OCI-LY3 (cell line): ENCODE results near the gene CYP4F3.

Experiments used
- EZH2phosphoT487 ChIP-seq: fragments of 200-600 bp; shearing (Covaris generic); IDR thresholded peaks from 2 replicates; pipeline ENCODE4 v1.6.1; 2018; ENCODE audit warnings: antibody characterized with exemption, mixed run types, low read depth
- TF ChIP-seq, protein P1 (sequence below): fragments of 200-600, 300-600 bp; sonication (generic); IDR thresholded peaks from 2 replicates; pipeline ENCODE4 v1.5.1; 2014; ENCODE audit warnings: antibody characterized with exemption, low read length, low read depth

DNA sequence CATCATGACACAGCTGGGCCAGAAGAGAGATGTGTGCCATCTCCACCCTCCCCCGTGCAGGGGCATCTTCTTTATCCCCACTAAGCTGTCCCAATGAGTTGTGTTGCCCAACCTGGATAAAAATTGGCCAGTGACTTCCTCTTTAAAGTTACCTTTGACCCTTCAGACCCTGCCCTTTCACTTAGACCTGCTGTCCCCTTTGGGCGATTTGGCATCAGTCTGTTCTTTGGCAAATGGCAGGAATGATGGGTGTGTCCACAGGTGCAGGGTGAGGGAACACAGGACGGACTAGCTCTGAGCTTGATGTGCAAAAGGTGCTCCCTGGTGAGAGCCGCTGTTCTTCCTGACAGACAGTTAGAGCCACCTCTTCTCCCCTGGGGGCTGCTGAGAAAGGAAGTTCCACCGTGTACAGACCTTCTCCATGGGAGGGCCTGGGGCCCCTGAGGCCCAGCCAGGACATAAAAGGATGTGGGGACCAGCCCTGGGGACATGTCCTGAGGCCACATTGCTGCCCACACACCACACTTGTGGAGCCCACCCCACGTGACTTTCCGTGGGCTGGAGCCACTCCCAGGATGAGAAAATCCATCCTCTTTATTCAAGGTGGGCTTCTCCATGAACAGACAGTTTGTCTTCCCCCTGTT, 23.9 kb upstream of the CYP4F3 start:
- TF ChIP-seq, protein P1, sequence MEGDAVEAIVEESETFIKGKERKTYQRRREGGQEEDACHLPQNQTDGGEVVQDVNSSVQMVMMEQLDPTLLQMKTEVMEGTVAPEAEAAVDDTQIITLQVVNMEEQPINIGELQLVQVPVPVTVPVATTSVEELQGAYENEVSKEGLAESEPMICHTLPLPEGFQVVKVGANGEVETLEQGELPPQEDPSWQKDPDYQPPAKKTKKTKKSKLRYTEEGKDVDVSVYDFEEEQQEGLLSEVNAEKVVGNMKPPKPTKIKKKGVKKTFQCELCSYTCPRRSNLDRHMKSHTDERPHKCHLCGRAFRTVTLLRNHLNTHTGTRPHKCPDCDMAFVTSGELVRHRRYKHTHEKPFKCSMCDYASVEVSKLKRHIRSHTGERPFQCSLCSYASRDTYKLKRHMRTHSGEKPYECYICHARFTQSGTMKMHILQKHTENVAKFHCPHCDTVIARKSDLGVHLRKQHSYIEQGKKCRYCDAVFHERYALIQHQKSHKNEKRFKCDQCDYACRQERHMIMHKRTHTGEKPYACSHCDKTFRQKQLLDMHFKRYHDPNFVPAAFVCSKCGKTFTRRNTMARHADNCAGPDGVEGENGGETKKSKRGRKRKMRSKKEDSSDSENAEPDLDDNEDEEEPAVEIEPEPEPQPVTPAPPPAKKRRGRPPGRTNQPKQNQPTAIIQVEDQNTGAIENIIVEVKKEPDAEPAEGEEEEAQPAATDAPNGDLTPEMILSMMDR: no peak
- no peak for TF ChIP-seq EZH2phosphoT487
